ENCODE results near the gene FZR1.
A peak's percentile ranks its signal among the peaks of the same experiment; 100 is the strongest.

FZR1 gene

GRCh38 chr19:3533033-3533432 is 26.9 kb downstream of the FZR1 start:
- no peak for DNase-seq

- no peak for DNase-seq
Measured at GRCh38 chr19:3533563-3534216, 27.6 kb downstream of the FZR1 start.

- DNase-seq, result no peak
Measured at GRCh38 chr19:3534375-3535234, 28.5 kb downstream of the FZR1 start.

- no peak for DNase-seq
Measured at GRCh38 chr19:3535235-3535535, 29.1 kb downstream of the FZR1 start.

- DNase-seq, result no peak
Measured at GRCh38 chr19:3535563-3535965, 29.5 kb downstream of the FZR1 start.

GRCh38 chr19:3535981-3536380 is 29.9 kb downstream of the FZR1 start:
- no peak for DNase-seq

- no peak for DNase-seq
Measured at GRCh38 chr19:3536429-3537100, 30.5 kb downstream of the FZR1 start.

GRCh38 chr19:3537101-3537437 is 31.0 kb downstream of the FZR1 start:
- DNase-seq, result no peak

- no peak for DNase-seq
Measured at GRCh38 chr19:3537438-3538240, 31.5 kb downstream of the FZR1 start.

GRCh38 chr19:3538258-3538929 is 32.3 kb downstream of the FZR1 start:
- no peak for DNase-seq

GRCh38 chr19:3538965-3539755 is 33.0 kb downstream of the FZR1 start, which contains the start of gene TEKTIP1:
Gene TEKTIP1, plus strand, starts transcription at chr19:3539174. Its CDS starts 4 bp downstream, at chr19:3539178.
- no peak for DNase-seq

GRCh38 chr19:3539756-3540118 is 33.6 kb downstream of the FZR1 start:
- DNase-seq, result no peak

- no peak for DNase-seq
Measured at GRCh38 chr19:3543150-3544057, 37.3 kb downstream of the FZR1 start.

GRCh38 chr19:3544058-3544376 is 37.9 kb downstream of the FZR1 start:
- DNase-seq, result no peak

GRCh38 chr19:3544742-3545668 is 38.9 kb downstream of the FZR1 start:
- peak; percentile 47 for DNase-seq

GRCh38 chr19:3545669-3546034 is 39.5 kb downstream of the FZR1 start:
- DNase-seq, result no peak

- DNase-seq, result no peak
Measured at GRCh38 chr19:3546119-3546518, 40.0 kb downstream of the FZR1 start.

GRCh38 chr19:3547301-3547731 is 41.2 kb downstream of the FZR1 start:
- DNase-seq, result no peak

GRCh38 chr19:3547767-3548282 is 41.7 kb downstream of the FZR1 start:
- DNase-seq, result no peak

GRCh38 chr19:3548606-3549005 is 42.5 kb downstream of the FZR1 start:
- no peak for DNase-seq

All from NK-92 treated with Interleukin-12 subunit alpha and Interleukin-12 subunit beta, amount 100 ng/mL, for 24 hours (cell line).